Small intestine (tissue), 7 donors: ENCODE data around the gene TMEM154. TPM values are rescaled to one million over a fixed set of nuclear protein-coding genes. Genes with fewer than 3 reads are reported as not detected.

Source experiments
- DNase-seq, 2 donors: peaks; one replicate each; pipeline versions ENCODE4 v3.0.0 to v3.0.0-alpha.2; 2013
- FAIRE-seq: peaks from 2 replicates; lab custom pipeline; 2012; peaks lifted over from hg19 to GRCh38; lab: Jason Lieb, UNC
- H3K27ac ChIP-seq, 3 donors: one replicate each; pipeline ENCODE4 v1.5.1; 2013; ENCODE audit warnings: low read length in 2 of 3, mild to moderate bottlenecking in 2 of 3, control low read depth in 1 of 3, inconsistent platforms in 1 of 3, low read depth in 1 of 3, moderate library complexity in 1 of 3
- H3K27me3 ChIP-seq, 3 donors: one replicate each; pipeline ENCODE4 v1.6.1; 2013; ENCODE audit warnings: low read length in 3 of 3, inconsistent platforms in 1 of 3; ENCODE audit not compliant: control insufficient read depth in 3 of 3, insufficient read depth in 3 of 3
- H3K36me3 ChIP-seq, 3 donors: one replicate each; pipeline ENCODE4 v1.6.1; 2013; ENCODE audit warnings: low read length in 3 of 3, inconsistent platforms in 1 of 3, low read depth in 1 of 3, mild to moderate bottlenecking in 1 of 3, moderate library complexity in 1 of 3; ENCODE audit not compliant: control insufficient read depth in 3 of 3, insufficient read depth in 2 of 3
- H3K4me1 ChIP-seq, 3 donors: one replicate each; pipeline ENCODE4 v1.6.1; 2013; ENCODE audit warnings: low read length in 2 of 3, inconsistent platforms in 1 of 3, low read depth in 1 of 3, mild to moderate bottlenecking in 1 of 3, moderate library complexity in 1 of 3; ENCODE audit not compliant: control insufficient read depth in 3 of 3, insufficient read depth in 2 of 3
- H3K4me3 ChIP-seq, 3 donors: one replicate each; pipeline ENCODE4 v1.5.1; 2013; ENCODE audit warnings: low read length in 3 of 3, control low read depth in 1 of 3, inconsistent platforms in 1 of 3, low read depth in 1 of 3, mild to moderate bottlenecking in 1 of 3, moderate library complexity in 1 of 3
- H3K9me3 ChIP-seq, 2 donors: one replicate each; pipeline ENCODE4 v1.6.1; 2013; ENCODE audit warnings: low read depth in 1 of 2, low read length in 1 of 2; ENCODE audit not compliant: control insufficient read depth in 2 of 2, insufficient read depth in 1 of 2
- WGBS, 3 donors: extraction: QIAGEN DNeasy Blood & Tissue Kit; methylation state at CpG; one replicate each; pipeline ENCODE4 v1.1.7; 2013; 5-methylcytosine and 5-hydroxymethylcytosine counted together
- polyA plus RNA-seq, 4 donors: library from polyadenylated mRNA; stranded (reverse) in 3 of 4; unstranded in 1 of 4; fragments of 200-250 nt in 3 of 4; fragments of 120-200 nt in 1 of 4; gene quantifications; one replicate each; pipeline versions ENCODE4 v1.2.1 to v1.2.3, GENCODE V29; 2013
- donor health status: healthy with polysubstance abuse.
- donor health status: control.
- donor health status: control.
- donor health status: Bipolar disorder and iron deficiency.
- donor health status: healthy.

TMEM154 gene
- polyA plus RNA-seq, 4 donors = under 0.01 to 3.8 (median 0.91) TPM

DNA sequence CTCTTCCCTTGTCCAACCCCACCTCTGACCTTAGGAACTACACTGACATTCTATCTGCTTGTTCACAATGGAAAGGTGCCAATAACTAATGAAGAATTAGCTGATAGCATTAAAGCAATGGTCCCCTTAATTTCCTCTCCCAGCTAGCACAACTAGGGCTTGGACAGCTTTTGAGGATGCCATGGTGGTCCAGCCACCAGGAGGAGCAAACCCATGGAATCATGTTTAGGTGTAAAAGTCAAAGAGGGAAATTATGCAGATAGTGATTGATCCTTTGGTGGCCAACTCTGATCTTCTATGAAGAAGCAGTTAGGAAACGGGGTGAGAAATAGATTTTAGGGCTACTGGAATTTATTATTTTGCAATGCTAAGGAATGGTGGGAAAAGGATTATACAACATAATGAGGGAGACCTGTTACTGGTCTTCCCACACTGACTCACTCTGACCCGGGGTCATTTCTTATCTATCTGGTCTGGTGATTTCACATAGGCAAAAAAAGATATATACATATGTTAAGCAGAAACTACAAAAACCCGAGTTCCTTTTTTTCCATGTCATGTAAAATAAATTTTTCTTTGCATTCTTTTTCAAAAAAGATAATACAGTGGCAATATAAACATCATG, 98.1 kb downstream of the TMEM154 start:
- FAIRE-seq = no peak

DNA sequence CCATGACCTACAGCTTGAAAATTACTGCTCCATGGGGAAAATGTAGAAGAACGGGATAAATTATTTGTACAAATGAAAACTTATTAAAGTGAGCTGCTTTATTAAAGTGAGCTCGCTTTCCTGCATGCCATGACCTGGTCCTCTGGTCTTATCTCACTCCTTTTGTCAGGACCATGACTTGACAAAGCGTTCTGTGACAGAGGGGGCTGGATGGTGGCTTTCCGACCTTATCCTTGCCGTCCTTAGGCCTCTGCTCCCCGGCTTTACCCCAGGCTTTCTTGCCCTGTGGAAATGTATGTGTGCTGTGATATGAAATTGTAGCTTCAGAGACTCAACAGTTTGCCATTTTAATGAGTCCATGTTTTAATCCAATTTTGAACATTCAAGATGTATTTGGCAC, 99.9 kb downstream of the TMEM154 start:
- Histone ChIP-seq H3K36me3 (no peaks in the 10 kb centered on the region), H3K4me3 (no peak overlapping the region), H3K27me3 (no peaks in the 10 kb centered on the region), H3K9me3 (no peaks in the 10 kb centered on the region), H3K4me1 (peaks cover 0 to 2% (median 0%) of the 10 kb centered on the region in 3 donors), H3K27ac (no peak overlapping the region)
- no peak for FAIRE-seq
- no peak for DNase-seq
- WGBS, 3 donors = 94 to 96% (median 95%) methylated on average over 6 of the region's 6 CpGs

More for the DNA sequence above, 98.1 kb downstream of the TMEM154 start:
- H3K4me1 ChIP-seq = peaks cover 0 to 2% (median 0%) of the 10 kb centered on the region in 3 donors
- no peak overlapping the region for H3K27ac ChIP-seq
- H3K27me3 ChIP-seq = no peaks in the 10 kb centered on the region
- no peaks in the 10 kb centered on the region for H3K36me3 ChIP-seq
- 69 to 83% (median 73%) methylated on average over 3 of the region's 3 CpGs for WGBS, 3 donors
- DNase-seq = peak; percentile 32 to 37
- H3K4me3 ChIP-seq = no peak overlapping the region
- peaks cover 0 to 1% of the 10 kb centered on the region in 2 donors for H3K9me3 ChIP-seq

GRCh38 chr4:152579107-152579764, 100.6 kb downstream of the TMEM154 start:
- FAIRE-seq (no peak), DNase-seq (peak; percentile 38 to 44)
- Histone ChIP-seq H3K9me3 (no peaks in the 10 kb centered on the region), H3K27me3 (no peaks in the 10 kb centered on the region), H3K4me3 (no peak overlapping the region), H3K36me3 (no peaks in the 10 kb centered on the region), H3K27ac (no peak overlapping the region), H3K4me1 (peaks cover 0 to 2% (median 0%) of the 10 kb centered on the region in 3 donors)
- 63 to 79% (median 77%) methylated on average over 11 of the region's 11 CpGs for WGBS, 3 donors

DNA sequence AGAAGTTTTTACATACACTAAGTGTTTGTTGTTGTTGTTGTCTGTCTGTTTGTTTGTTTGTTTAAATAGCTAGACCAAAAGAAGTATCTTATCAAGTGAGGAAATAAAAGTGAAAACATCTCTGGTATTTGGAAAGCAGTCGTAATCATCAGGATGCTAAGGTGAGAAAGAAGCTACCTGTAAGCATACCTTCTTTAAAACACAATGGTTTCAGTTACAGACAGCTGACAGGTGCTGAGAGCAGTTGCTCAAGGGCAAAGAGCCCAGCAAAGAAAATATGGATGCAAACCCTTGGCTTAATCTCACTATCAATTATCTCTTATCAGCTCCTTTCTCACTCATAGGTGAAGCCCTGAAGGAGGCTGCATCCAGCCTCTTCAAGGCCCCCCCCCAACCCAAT, 101.1 kb downstream of the TMEM154 start:
- no peak for DNase-seq
- H3K36me3 ChIP-seq = no peaks in the 10 kb centered on the region
- peaks cover 0 to 2% (median 0%) of the 10 kb centered on the region in 3 donors for H3K4me1 ChIP-seq
- H3K27ac ChIP-seq = no peak overlapping the region
- 29 to 59% (median 33%) methylated on average over 1 of the region's 1 CpG for WGBS, 3 donors
- no peak overlapping the region for H3K4me3 ChIP-seq
- no peak for FAIRE-seq
- H3K27me3 ChIP-seq = no peaks in the 10 kb centered on the region
- H3K9me3 ChIP-seq = no peaks in the 10 kb centered on the region

GRCh38 chr4:152577708-152578396, 101.9 kb downstream of the TMEM154 start:
- Histone ChIP-seq H3K27ac (no peak overlapping the region), H3K36me3 (no peaks in the 10 kb centered on the region), H3K4me1 (peaks cover 0 to 2% (median 0%) of the 10 kb centered on the region in 3 donors), H3K9me3 (no peaks in the 10 kb centered on the region), H3K27me3 (no peaks in the 10 kb centered on the region), H3K4me3 (no peak overlapping the region)
- WGBS, 3 donors = 54 to 73% (median 62%) methylated on average over 6 of the region's 6 CpGs
- no peak for FAIRE-seq
- DNase-seq = no peak

- Histone ChIP-seq H3K27ac (no peak overlapping the region), H3K4me1 (peaks cover 0 to 4% (median 2%) of the 10 kb centered on the region in 3 donors), H3K36me3 (no peaks in the 10 kb centered on the region), H3K9me3 (no peaks in the 10 kb centered on the region), H3K4me3 (no peak overlapping the region), H3K27me3 (no peaks in the 10 kb centered on the region)
- DNase-seq (no peak), FAIRE-seq (no peak)
- 81 to 88% (median 85%) methylated on average over 1 of the region's 1 CpG for WGBS, 3 donors
Measured at GRCh38 chr4:152575533-152575932, 104.3 kb downstream of the TMEM154 start.

DNA sequence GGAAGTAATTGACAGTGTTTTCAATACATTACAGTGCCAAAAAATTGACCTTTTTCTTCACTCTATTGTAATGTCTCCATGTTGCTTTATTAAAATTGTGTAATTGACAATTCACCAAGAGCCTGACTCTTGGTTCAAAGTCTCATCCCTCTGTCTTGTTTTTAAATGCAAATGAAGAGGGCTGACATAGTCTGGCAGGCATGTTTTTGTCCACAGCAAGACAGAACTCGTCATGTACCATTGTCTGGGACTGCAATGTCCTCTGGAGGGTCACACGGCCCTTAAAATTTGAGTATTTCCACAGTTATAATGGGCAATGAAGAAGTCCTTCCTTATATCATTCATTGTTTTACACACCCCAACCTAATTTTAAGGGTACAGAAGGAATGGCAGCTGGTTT, 105.9 kb downstream of the TMEM154 start:
- Histone ChIP-seq H3K4me1 (peaks cover 0 to 4% (median 2%) of the 10 kb centered on the region in 3 donors), H3K27ac (no peak overlapping the region), H3K27me3 (no peaks in the 10 kb centered on the region), H3K9me3 (no peaks in the 10 kb centered on the region), H3K4me3 (no peak overlapping the region), H3K36me3 (no peaks in the 10 kb centered on the region)
- DNase-seq (no peak), FAIRE-seq (no peak)
- WGBS, 3 donors = 86 to 96% (median 95%) methylated on average over 2 of the region's 2 CpGs

GRCh38 chr4:152572417-152573086, 107.2 kb downstream of the TMEM154 start:
- DNase-seq = peak; percentile 47 to 54
- H3K9me3 ChIP-seq = no peaks in the 10 kb centered on the region
- no peaks in the 10 kb centered on the region for H3K36me3 ChIP-seq
- no peak for FAIRE-seq
- H3K4me1 ChIP-seq = peaks cover 0 to 4% (median 0%) of the 10 kb centered on the region in 3 donors
- no peaks in the 10 kb centered on the region for H3K27me3 ChIP-seq
- no peak overlapping the region for H3K4me3 ChIP-seq
- WGBS, 3 donors = 56 to 61% (median 57%) methylated on average over 9 of the region's 9 CpGs
- H3K27ac ChIP-seq = peak overlapping the region in 1 of 3 donors; percentile 20
